Mesothelial cell of epicardium (in vitro differentiated cells): Measurements from ENCODE around the gene ERBB3. TPM values are rescaled to one million over a fixed set of nuclear protein-coding genes. Genes with fewer than 3 reads are reported as not detected.
"Not testable (repeated sequence)": the region's sequence is repeated elsewhere in the genome, so short reads cannot be mapped to it uniquely, and the experiment has no call there.

Experiments
- DNase-seq, 2 experiments: peaks; one replicate each; pipeline ENCODE4 v3.0.0; 2021; ENCODE audit warnings: low spot score in 2 of 2; ENCODE audit not compliant: unreplicated experiment in 2 of 2
- H3K27ac Mint-ChIP-seq: 2 replicates; pipeline ENCODE4 v1.8.0; 2021; ENCODE audit warnings: mixed read lengths
- H3K27me3 Mint-ChIP-seq: 2 replicates; pipeline ENCODE4 v1.8.0; 2021; ENCODE audit warnings: low read depth, mixed read lengths
- H3K36me3 Mint-ChIP-seq: 2 replicates; pipeline ENCODE4 v1.8.0; 2021; ENCODE audit warnings: mixed read lengths
- H3K4me1 Mint-ChIP-seq: 2 replicates; pipeline ENCODE4 v1.8.0; 2021; ENCODE audit warnings: mixed read lengths
- H3K4me3 Mint-ChIP-seq: 2 replicates; pipeline ENCODE4 v1.8.0; 2021; ENCODE audit warnings: mild to moderate bottlenecking, moderate library complexity, mixed read lengths
- H3K9me3 Mint-ChIP-seq: 2 replicates; pipeline ENCODE4 v1.8.0; 2021; ENCODE audit warnings: mixed read lengths
- CTCF ChIP-seq: fragments of 200-600 bp; sonication (generic); IDR thresholded peaks from one replicate; pipeline ENCODE4 v1.5.0; 2021; ENCODE audit warnings: antibody characterized with exemption; ENCODE audit not compliant: unreplicated experiment
- total RNA-seq: library from RNA; stranded (reverse); gene quantifications from 3 replicates; pipeline ENCODE4 v1.2.1, GENCODE V29; 2021

The ERBB3 gene
- total RNA-seq, 1 donor from 2014 or later, result 58.2 TPM

DNA sequence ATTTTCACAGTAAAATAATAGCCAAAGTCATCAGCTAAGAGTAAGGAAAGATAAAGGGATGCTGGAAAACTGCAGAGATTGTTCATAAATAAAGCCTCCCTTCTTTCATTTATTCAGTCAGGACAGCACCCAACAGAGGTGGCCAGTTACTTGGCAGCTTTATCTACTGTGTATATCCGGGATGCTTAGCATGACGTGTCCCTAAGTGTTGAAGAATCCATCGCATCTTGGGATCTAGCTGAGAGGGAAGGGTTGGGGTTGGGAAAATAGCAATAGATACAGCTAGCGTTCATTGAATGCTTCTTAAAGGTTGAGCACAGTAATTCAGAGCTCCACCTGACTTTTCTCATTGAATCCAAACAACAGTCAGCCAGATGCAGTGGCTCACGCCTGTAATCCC is 5.6 kb upstream of the ERBB3 start:
- DNase-seq, result no peak
- TF ChIP-seq CTCF, result no peak
- no peak overlapping the region for H3K27ac Mint-ChIP-seq
- H3K27me3 Mint-ChIP-seq, result peaks cover 11% of the 10 kb centered on the region
- H3K4me3 Mint-ChIP-seq, result no peak overlapping the region
- no peaks in the 10 kb centered on the region for H3K36me3 Mint-ChIP-seq
- H3K4me1 Mint-ChIP-seq, result peaks cover 3% of the 10 kb centered on the region
- no peaks in the 10 kb centered on the region for H3K9me3 Mint-ChIP-seq

- not testable (repeated sequence) for DNase-seq, H3K4me3 Mint-ChIP-seq, H3K27ac Mint-ChIP-seq, H3K9me3 Mint-ChIP-seq, H3K36me3 Mint-ChIP-seq
- Mint-ChIP-seq H3K4me1 (peaks cover 16% of the 10 kb centered on the region), H3K27me3 (peaks cover 38% of the 10 kb centered on the region)
Measured at GRCh38 chr12:56077966-56078365, 2.0 kb upstream of the ERBB3 start.

GRCh38 chr12:56078427-56078826 is 1.5 kb upstream of the ERBB3 start:
- Mint-ChIP-seq H3K9me3 (no peaks in the 10 kb centered on the region), H3K27me3 (peaks cover 38% of the 10 kb centered on the region), H3K36me3 (no peaks in the 10 kb centered on the region), H3K27ac (peak overlapping the region; percentile 97), H3K4me1 (peaks cover 16% of the 10 kb centered on the region), H3K4me3 (peak overlapping the region; percentile 82)
- DNase-seq, result no peak
- TF ChIP-seq CTCF, result no peak

GRCh38 chr12:56078931-56079722 is 838 bp upstream of the ERBB3 start:
- peak; percentile 53 to 87 for DNase-seq
- no peaks in the 10 kb centered on the region for H3K9me3 Mint-ChIP-seq
- TF ChIP-seq CTCF, result peak; percentile 75
- no peaks in the 10 kb centered on the region for H3K36me3 Mint-ChIP-seq
- peaks cover 16% of the 10 kb centered on the region for H3K4me1 Mint-ChIP-seq
- peak overlapping the region; percentile 97 for H3K27ac Mint-ChIP-seq
- peak overlapping the region; percentile 82 for H3K4me3 Mint-ChIP-seq
- peaks cover 42% of the 10 kb centered on the region for H3K27me3 Mint-ChIP-seq

GRCh38 chr12:56080556-56081138 is 682 bp downstream of the ERBB3 start:
- peak overlapping the region; percentile 82 for H3K4me3 Mint-ChIP-seq
- peak in 1 of 2 experiments; percentile 43 for DNase-seq
- no peaks in the 10 kb centered on the region for H3K9me3 Mint-ChIP-seq
- H3K4me1 Mint-ChIP-seq, result peaks cover 16% of the 10 kb centered on the region
- H3K27me3 Mint-ChIP-seq, result peaks cover 42% of the 10 kb centered on the region
- H3K36me3 Mint-ChIP-seq, result peaks cover 7% of the 10 kb centered on the region
- H3K27ac Mint-ChIP-seq, result peak overlapping the region; percentile 79
- TF ChIP-seq CTCF, result no peak
